Fibroblast of skin of scalp (primary cell): ENCODE results near the gene RAI1.

Source experiments
- DNase-seq: peaks from one replicate; pipeline ENCODE4 v3.0.0-alpha.2; 2013

RAI1 gene

GRCh38 chr17:17818088-17818526, 136.8 kb downstream of the RAI1 start:
- no peak for DNase-seq

GRCh38 chr17:17819111-17819510, 137.9 kb downstream of the RAI1 start:
- DNase-seq, result no peak

GRCh38 chr17:17819561-17819995, 138.3 kb downstream of the RAI1 start:
- DNase-seq, result peak; percentile 76

GRCh38 chr17:17820046-17820445, 138.8 kb downstream of the RAI1 start:
- DNase-seq, result no peak

- DNase-seq, result no peak
These were observed 139.4 kb downstream of the RAI1 start for GRCh38 chr17:17820463-17821158.

GRCh38 chr17:17822189-17822588, 140.9 kb downstream of the RAI1 start:
- DNase-seq, result peak; percentile 45

GRCh38 chr17:17822616-17823015, 141.4 kb downstream of the RAI1 start:
- DNase-seq, result no peak

GRCh38 chr17:17823433-17824118, 142.3 kb downstream of the RAI1 start:
- DNase-seq, result peak; percentile 88

- DNase-seq, result no peak
These were observed 143.0 kb downstream of the RAI1 start for GRCh38 chr17:17824119-17824782.

GRCh38 chr17:17824783-17825614, 143.7 kb downstream of the RAI1 start:
- no peak for DNase-seq

- no peak for DNase-seq
These were observed 145.1 kb downstream of the RAI1 start for GRCh38 chr17:17826342-17826713.

GRCh38 chr17:17826942-17827785, 145.9 kb downstream of the RAI1 start:
- no peak for DNase-seq

- no peak for DNase-seq
These were observed 146.8 kb downstream of the RAI1 start for GRCh38 chr17:17827826-17828621.

GRCh38 chr17:17830269-17830567, 149.0 kb downstream of the RAI1 start:
- no peak for DNase-seq

- no peak for DNase-seq
These were observed 149.5 kb downstream of the RAI1 start for GRCh38 chr17:17830740-17831207.

GRCh38 chr17:17831208-17832031, 150.2 kb downstream of the RAI1 start:
- no peak for DNase-seq

GRCh38 chr17:17832032-17832363, 150.7 kb downstream of the RAI1 start:
- no peak for DNase-seq

GRCh38 chr17:17833658-17834357, 152.6 kb downstream of the RAI1 start:
- DNase-seq, result no peak

- no peak for DNase-seq
These were observed 153.7 kb downstream of the RAI1 start for GRCh38 chr17:17834974-17835373.
